GM19452 (cell line): ENCODE measurements around the gene PLEKHA7.
A peak's percentile ranks its signal among the peaks of the same experiment; 100 is the strongest.

Experiments
- ATAC-seq: cut with Tn5 transposase; IDR thresholded peaks from one replicate; pipeline ENCODE4 v1.9.1; 2021; ENCODE audit not compliant: unreplicated experiment

PLEKHA7 gene

GRCh38 chr11:16946477-16947282 is 67.5 kb downstream of the PLEKHA7 start:
- peak; percentile 61 for ATAC-seq

- ATAC-seq = peak; percentile 77
Measured at GRCh38 chr11:16945671-16946469, 68.3 kb downstream of the PLEKHA7 start.

- ATAC-seq = no peak
Measured at GRCh38 chr11:16942911-16943310, 71.3 kb downstream of the PLEKHA7 start.

GRCh38 chr11:16942342-16942741 is 71.9 kb downstream of the PLEKHA7 start:
- ATAC-seq = no peak

- ATAC-seq = no peak
Measured at GRCh38 chr11:16941935-16942334, 72.3 kb downstream of the PLEKHA7 start.

GRCh38 chr11:16938061-16938460 is 76.2 kb downstream of the PLEKHA7 start:
- ATAC-seq = no peak

GRCh38 chr11:16936643-16937042 is 77.6 kb downstream of the PLEKHA7 start:
- ATAC-seq = no peak

- ATAC-seq = no peak
Measured at GRCh38 chr11:16935518-16936302, 78.5 kb downstream of the PLEKHA7 start.

GRCh38 chr11:16933756-16934603 is 80.2 kb downstream of the PLEKHA7 start:
- no peak for ATAC-seq

- no peak for ATAC-seq
Measured at GRCh38 chr11:16933291-16933690, 80.9 kb downstream of the PLEKHA7 start.

GRCh38 chr11:16928044-16928443 is 86.2 kb downstream of the PLEKHA7 start:
- no peak for ATAC-seq

GRCh38 chr11:16926883-16927626 is 87.2 kb downstream of the PLEKHA7 start:
- ATAC-seq = no peak

- no peak for ATAC-seq
Measured at GRCh38 chr11:16925561-16926065, 88.6 kb downstream of the PLEKHA7 start.

- no peak for ATAC-seq
Measured at GRCh38 chr11:16924826-16925560, 89.2 kb downstream of the PLEKHA7 start.

GRCh38 chr11:16924462-16924825 is 89.8 kb downstream of the PLEKHA7 start:
- ATAC-seq = no peak

GRCh38 chr11:16923987-16924386 is 90.2 kb downstream of the PLEKHA7 start:
- no peak for ATAC-seq

GRCh38 chr11:16921668-16922067 is 92.5 kb downstream of the PLEKHA7 start:
- no peak for ATAC-seq

GRCh38 chr11:16921019-16921418 is 93.2 kb downstream of the PLEKHA7 start:
- no peak for ATAC-seq

GRCh38 chr11:16920559-16920958 is 93.7 kb downstream of the PLEKHA7 start:
- no peak for ATAC-seq
